Activated B cell treated with CpG ODN at 0.5 μM for 24 hours (primary cell): ENCODE measurements around the gene INPP4B. TPM values are rescaled to one million over a fixed set of nuclear protein-coding genes. Genes with fewer than 3 reads are reported as not detected.
"Not testable (repeated sequence)": the region's sequence is repeated elsewhere in the genome, so short reads cannot be mapped to it uniquely, and the experiment has no call there.

ENCODE experiments used
- ATAC-seq: fragments of 200-7000 bp; cut with Tn5 transposase; one replicate; pipeline ENCODE4 v1.10.0; 2021; ENCODE audit warnings: low read depth, mild to moderate bottlenecking, moderate library complexity
- CTCF ChIA-PET: fragments of 350-600 bp; sonication (Branson Sonifier 250); formaldehyde crosslinking; loops from one replicate; lab custom pipeline; 2021; ENCODE audit warnings: antibody characterized with exemption; lab: Charles Lee
- POLR2A ChIA-PET: fragments of 350-600 bp; sonication (Branson Sonifier 250); formaldehyde crosslinking; loops from one replicate; lab custom pipeline; 2021; ENCODE audit warnings: antibody characterized with exemption; lab: Charles Lee
- DNase-seq: peaks from one replicate; pipeline ENCODE4 v3.0.0; 2022
- H3K27ac Mint-ChIP-seq: one replicate; pipeline ENCODE4 v1.8.0; 2020; ENCODE audit warnings: mixed read lengths
- H3K27me3 Mint-ChIP-seq: one replicate; pipeline ENCODE4 v1.8.0; 2021; ENCODE audit warnings: mixed read lengths
- H3K36me3 Mint-ChIP-seq: one replicate; pipeline ENCODE4 v1.8.0; 2021; ENCODE audit warnings: low read depth, mixed read lengths
- H3K4me1 Mint-ChIP-seq: one replicate; pipeline ENCODE4 v1.8.0; 2021; ENCODE audit warnings: mixed read lengths
- H3K4me3 Mint-ChIP-seq: one replicate; pipeline ENCODE4 v1.8.0; 2020; ENCODE audit warnings: mild to moderate bottlenecking, mixed read lengths
- H3K9me3 Mint-ChIP-seq: one replicate; pipeline ENCODE4 v1.8.0; 2020; ENCODE audit warnings: mixed read lengths
- CTCF ChIP-seq: fragments of 200-600 bp; IDR thresholded peaks from one replicate; pipeline ENCODE4 v1.8.0; 2022; ENCODE audit warnings: antibody characterized with exemption, mild to moderate bottlenecking
- intact Hi-C: fragments of 100-400 bp; cut with micrococcal nuclease; formaldehyde crosslinking; loops from one replicate; pipeline ENCODE4 v1.15.1; 2024
- total RNA-seq: library from RNA; stranded (reverse); gene quantifications from 2 replicates; pipeline ENCODE4 v1.2.3, GENCODE V29; 2022

INPP4B gene
- total RNA-seq, 1 donor from 2014 or later, result 0.11 TPM

GRCh38 chr4:142648378-142648777 is 197.7 kb downstream of the INPP4B start:
- no peak overlapping the region for H3K27ac Mint-ChIP-seq
- no peaks in the 10 kb centered on the region for H3K27me3 Mint-ChIP-seq
- peaks cover 30% of the 10 kb centered on the region for H3K9me3 Mint-ChIP-seq
- ATAC-seq (no peak), DNase-seq (no peak)
- ChIA-PET CTCF (no interaction called here), POLR2A (no interaction called here)
- no peaks in the 10 kb centered on the region for H3K36me3 Mint-ChIP-seq
- TF ChIP-seq CTCF, result no peak
- intact Hi-C loops, result no loop called here
- H3K4me1 Mint-ChIP-seq, result no peaks in the 10 kb centered on the region
- no peak overlapping the region for H3K4me3 Mint-ChIP-seq

- ChIA-PET CTCF (no interaction called here), POLR2A (no interaction called here)
- DNase-seq (no peak), ATAC-seq (no peak)
- no peaks in the 10 kb centered on the region for H3K4me1 Mint-ChIP-seq
- intact Hi-C loops, result no loop called here
- no peaks in the 10 kb centered on the region for H3K36me3 Mint-ChIP-seq
- H3K27ac Mint-ChIP-seq, result no peak overlapping the region
- H3K27me3 Mint-ChIP-seq, result no peaks in the 10 kb centered on the region
- peaks cover 14% of the 10 kb centered on the region for H3K9me3 Mint-ChIP-seq
- H3K4me3 Mint-ChIP-seq, result no peak overlapping the region
- TF ChIP-seq CTCF, result no peak
These were observed 200.5 kb downstream of the INPP4B start for GRCh38 chr4:142645475-142646108.

GRCh38 chr4:142644628-142645027 is 201.5 kb downstream of the INPP4B start:
- CTCF ChIA-PET, H3K36me3 Mint-ChIP-seq, H3K27ac Mint-ChIP-seq, DNase-seq, H3K9me3 Mint-ChIP-seq, H3K4me1 Mint-ChIP-seq, H3K27me3 Mint-ChIP-seq, POLR2A ChIA-PET, intact Hi-C loops, H3K4me3 Mint-ChIP-seq, ATAC-seq: not testable (repeated sequence)

- DNase-seq (no peak), ATAC-seq (no peak)
- ChIA-PET CTCF (no interaction called here), POLR2A (no interaction called here)
- no peak overlapping the region for H3K4me3 Mint-ChIP-seq
- no peaks in the 10 kb centered on the region for H3K4me1 Mint-ChIP-seq
- H3K27ac Mint-ChIP-seq, result no peak overlapping the region
- no peak for TF ChIP-seq CTCF
- H3K9me3 Mint-ChIP-seq, result peaks cover 15% of the 10 kb centered on the region
- intact Hi-C loops, result no loop called here
- H3K36me3 Mint-ChIP-seq, result no peaks in the 10 kb centered on the region
- H3K27me3 Mint-ChIP-seq, result no peaks in the 10 kb centered on the region
These were observed 208.5 kb downstream of the INPP4B start for GRCh38 chr4:142637614-142638013.

GRCh38 chr4:142631836-142632235 is 214.3 kb downstream of the INPP4B start:
- CTCF ChIA-PET, result no interaction called here
- no peaks in the 10 kb centered on the region for H3K4me1 Mint-ChIP-seq
- no peak overlapping the region for H3K4me3 Mint-ChIP-seq
- no peaks in the 10 kb centered on the region for H3K36me3 Mint-ChIP-seq
- no peak overlapping the region for H3K27ac Mint-ChIP-seq
- no peaks in the 10 kb centered on the region for H3K27me3 Mint-ChIP-seq
- TF ChIP-seq CTCF, result no peak
- intact Hi-C loops, result no loop called here
- ATAC-seq, result no peak
- POLR2A ChIA-PET, result no interaction called here
- H3K9me3 Mint-ChIP-seq, result peaks cover 11% of the 10 kb centered on the region
- DNase-seq, result no peak

GRCh38 chr4:142615324-142615665 is 230.8 kb downstream of the INPP4B start:
- no peak for TF ChIP-seq CTCF
- Mint-ChIP-seq H3K4me1 (no peaks in the 10 kb centered on the region), H3K36me3 (no peaks in the 10 kb centered on the region), H3K27me3 (no peaks in the 10 kb centered on the region), H3K9me3 (peaks cover 12% of the 10 kb centered on the region), H3K4me3 (no peak overlapping the region), H3K27ac (no peak overlapping the region)
- DNase-seq, result no peak
- intact Hi-C loops, result no loop called here
- ATAC-seq, result no peak
- CTCF ChIA-PET, result no interaction called here
- POLR2A ChIA-PET, result no interaction called here
